Esophagus squamous epithelium (tissue), 5 donors: ENCODE data around the gene CUL5. TPM values are rescaled to one million over a fixed set of nuclear protein-coding genes. Genes with fewer than 3 reads are reported as not detected.

Source experiments
- DNase-seq: peaks from one replicate; lab custom pipeline; 2025; lab: John Stamatoyannopoulos, UW
- H3K27ac ChIP-seq, 4 donors: fragments of 200-600 bp; sonication (generic); one replicate each; pipeline ENCODE4 v1.5.1; 2016 to 2019; ENCODE audit warnings: mild to moderate bottlenecking in 1 of 4
- H3K27me3 ChIP-seq, 4 donors: fragments of 200-600 bp; sonication (generic); 1 replicate in 3 of 4; 2 replicates in 1 of 4; pipeline versions ENCODE4 v1.5.1 to v1.6.0; 2017 to 2021; ENCODE audit warnings: antibody characterized with exemption in 1 of 4
- H3K36me3 ChIP-seq, 3 donors: fragments of 200-600 bp; sonication (generic); one replicate each; pipeline ENCODE4 v1.5.1; 2016 to 2019
- H3K4me1 ChIP-seq, 3 donors: fragments of 200-600 bp; sonication (generic); one replicate each; pipeline ENCODE4 v1.5.1; 2017 to 2019
- H3K4me3 ChIP-seq, 4 donors: fragments of 200-600 bp; sonication (generic); 1 replicate in 3 of 4; 2 replicates in 1 of 4; pipeline ENCODE4 v1.5.1; 2016 to 2019; ENCODE audit warnings: mild to moderate bottlenecking in 2 of 4, moderate library complexity in 1 of 4
- H3K9me3 ChIP-seq, 3 donors: fragments of 200-600 bp; sonication (generic); one replicate each; pipeline ENCODE4 v1.5.1; 2016 to 2019
- POLR2A ChIP-seq, 4 donors: fragments of 450-650 bp; IDR thresholded peaks; one replicate each; pipeline ENCODE4 v1.6.1; 2017; ENCODE audit warnings: antibody characterized with exemption in 4 of 4, mild to moderate bottlenecking in 4 of 4, moderate library complexity in 3 of 4
- WGBS, 2 donors: methylation state at CpG; one replicate each; pipeline ENCODE4 v1.1.5; 2018; 5-methylcytosine and 5-hydroxymethylcytosine counted together
- intact Hi-C: fragments of 100-400 bp; cut with DNase I; formaldehyde crosslinking; loops from one replicate; pipeline ENCODE4 v1.15.0; 2022
- total RNA-seq, 4 donors: library from RNA; depleted of rRNA; stranded (reverse); fragments of >200 nt; gene quantifications; one replicate each; pipeline ENCODE4 v1.1.0, GENCODE V29; 2016
- TF ChIP-seq, protein P1 (sequence below), 6 experiments: fragments of 450-650 bp in 4 of 6; fragments of 200-600 bp in 2 of 6; sonication (generic) in 2 of 6; IDR thresholded peaks; one replicate each; pipeline ENCODE4 v1.5.1; 2016 to 2019; ENCODE audit warnings: antibody characterized with exemption in 6 of 6, mild to moderate bottlenecking in 4 of 6, moderate library complexity in 4 of 6
- donor health status: DM: yes; HTN: yes; CAD: no.

Gene CUL5
- 10 to 100 TPM; 19.4 to 34.3 (median 31.7) TPM for total RNA-seq

GRCh38 chr11:108008656-108009496, at the start of gene CUL5:
TSS of gene CUL5 (plus strand) at chr11:108008898. CDS start at chr11:108009349, 451 bp downstream.
- 0 to 1% methylated on average over 16 to 40 of the region's 72 CpGs for WGBS, 2 donors
- peaks cover 20 to 48% (median 27%) of the 10 kb centered on the region in 3 donors for H3K4me1 ChIP-seq
- no peaks in the 10 kb centered on the region for H3K36me3 ChIP-seq
- H3K27me3 ChIP-seq, result no peaks in the 10 kb centered on the region
- H3K27ac ChIP-seq, result peak within 1 kb of the TSS; percentile 95 to 99 (median 98)
- DNase-seq, result peak; percentile 43
- TF ChIP-seq, protein P1, sequence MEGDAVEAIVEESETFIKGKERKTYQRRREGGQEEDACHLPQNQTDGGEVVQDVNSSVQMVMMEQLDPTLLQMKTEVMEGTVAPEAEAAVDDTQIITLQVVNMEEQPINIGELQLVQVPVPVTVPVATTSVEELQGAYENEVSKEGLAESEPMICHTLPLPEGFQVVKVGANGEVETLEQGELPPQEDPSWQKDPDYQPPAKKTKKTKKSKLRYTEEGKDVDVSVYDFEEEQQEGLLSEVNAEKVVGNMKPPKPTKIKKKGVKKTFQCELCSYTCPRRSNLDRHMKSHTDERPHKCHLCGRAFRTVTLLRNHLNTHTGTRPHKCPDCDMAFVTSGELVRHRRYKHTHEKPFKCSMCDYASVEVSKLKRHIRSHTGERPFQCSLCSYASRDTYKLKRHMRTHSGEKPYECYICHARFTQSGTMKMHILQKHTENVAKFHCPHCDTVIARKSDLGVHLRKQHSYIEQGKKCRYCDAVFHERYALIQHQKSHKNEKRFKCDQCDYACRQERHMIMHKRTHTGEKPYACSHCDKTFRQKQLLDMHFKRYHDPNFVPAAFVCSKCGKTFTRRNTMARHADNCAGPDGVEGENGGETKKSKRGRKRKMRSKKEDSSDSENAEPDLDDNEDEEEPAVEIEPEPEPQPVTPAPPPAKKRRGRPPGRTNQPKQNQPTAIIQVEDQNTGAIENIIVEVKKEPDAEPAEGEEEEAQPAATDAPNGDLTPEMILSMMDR (IDR thresholded peaks at IDR 0.05), result peak; percentile 80 to 95 (median 90)
- TF ChIP-seq POLR2A (IDR thresholded peaks at IDR 0.05), result peak in 2 of 4 donors; percentile 30 to 32
- intact Hi-C loops, result no loop called here
- H3K4me3 ChIP-seq, result peak within 1 kb of the TSS; percentile 84 to 95 (median 88)
- H3K9me3 ChIP-seq, result no peaks in the 10 kb centered on the region

DNA sequence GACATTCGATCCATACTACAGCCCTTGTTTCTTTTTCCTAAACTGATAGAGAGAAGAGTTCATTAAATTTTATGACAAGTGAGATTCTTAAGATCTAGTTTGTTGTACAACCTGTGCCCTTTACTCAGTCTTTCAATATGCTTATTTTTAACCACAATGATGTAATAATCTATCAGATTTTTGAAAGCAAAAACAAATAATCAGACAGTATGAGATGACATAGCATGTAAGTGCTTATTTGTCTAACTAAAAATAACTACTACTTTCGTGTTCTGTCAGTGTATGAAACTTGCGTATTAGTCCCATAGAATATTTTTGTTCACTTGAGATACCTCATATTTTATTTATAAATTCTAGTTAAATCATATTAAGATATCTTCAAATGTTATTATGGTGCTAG, 47.2 kb upstream of the CUL5 start:
- 57 to 65% methylated on average over 3 of the region's 3 CpGs for WGBS, 2 donors
- intact Hi-C loops, result no loop called here
- no peak for DNase-seq
- Histone ChIP-seq H3K9me3 (no peaks in the 10 kb centered on the region), H3K27ac (no peak overlapping the region), H3K4me1 (peaks cover 0 to 4% (median 0%) of the 10 kb centered on the region in 3 donors), H3K36me3 (no peaks in the 10 kb centered on the region), H3K4me3 (no peak overlapping the region), H3K27me3 (peaks cover 0 to 5% (median 0%) of the 10 kb centered on the region in 4 donors)
- TF ChIP-seq POLR2A (IDR thresholded peaks at IDR 0.05), result no peak
- TF ChIP-seq, protein P1 (IDR thresholded peaks at IDR 0.05), result no peak

DNA sequence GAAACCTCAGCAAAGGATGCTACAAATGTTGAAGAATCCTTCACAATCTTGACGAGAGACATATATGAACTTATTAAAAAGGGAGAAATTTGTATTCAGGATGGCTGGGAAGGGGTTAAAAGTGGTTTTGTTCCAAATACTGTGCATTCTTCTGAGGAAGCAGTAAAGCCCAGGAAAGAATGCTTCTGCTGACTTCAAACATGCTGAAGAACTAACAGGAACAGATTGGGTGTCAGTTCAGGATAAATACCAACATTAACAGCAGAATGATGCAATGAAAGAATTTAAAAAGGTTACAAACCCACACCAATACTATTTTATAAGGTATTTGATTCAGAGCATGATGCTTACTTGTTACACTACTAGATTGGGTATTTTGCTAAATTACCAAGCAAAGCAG, 46.5 kb upstream of the CUL5 start:
- peaks cover 0 to 5% (median 0%) of the 10 kb centered on the region in 4 donors for H3K27me3 ChIP-seq
- intact Hi-C loops, result no loop called here
- peaks cover 0 to 3% (median 0%) of the 10 kb centered on the region in 3 donors for H3K4me1 ChIP-seq
- 81 to 84% methylated on average over 1 of the region's 1 CpG for WGBS, 2 donors
- no peaks in the 10 kb centered on the region for H3K36me3 ChIP-seq
- DNase-seq, result no peak
- no peak overlapping the region for H3K4me3 ChIP-seq
- H3K9me3 ChIP-seq, result no peaks in the 10 kb centered on the region
- no peak overlapping the region for H3K27ac ChIP-seq
- TF ChIP-seq, protein P1 (IDR thresholded peaks at IDR 0.05), result no peak
- TF ChIP-seq POLR2A (IDR thresholded peaks at IDR 0.05), result no peak

DNA sequence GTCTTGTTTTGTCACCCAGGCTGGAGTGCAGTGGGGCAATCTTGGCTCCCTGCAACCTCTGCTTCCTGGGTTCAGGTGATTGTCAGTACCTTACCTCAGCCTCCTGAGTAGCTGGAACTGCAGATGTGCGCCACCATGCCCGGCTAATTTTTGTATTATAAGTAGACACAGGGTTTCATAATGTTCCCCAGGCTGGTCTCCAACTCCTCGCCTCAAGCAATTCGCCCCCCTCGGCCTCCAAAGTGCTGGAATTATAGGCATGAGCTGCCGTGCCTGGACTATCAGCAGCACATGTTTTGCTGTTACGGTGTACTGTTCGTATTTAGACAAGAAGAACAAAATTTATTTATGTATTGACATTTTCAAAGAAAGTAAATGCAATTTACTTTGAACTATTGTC, 45.6 kb upstream of the CUL5 start:
- no peak overlapping the region for H3K27ac ChIP-seq
- H3K9me3 ChIP-seq, result no peaks in the 10 kb centered on the region
- whole genome bisulfite sequencing, 2 donors, result 55 to 63% methylated on average over 8 of the region's 8 CpGs

DNA sequence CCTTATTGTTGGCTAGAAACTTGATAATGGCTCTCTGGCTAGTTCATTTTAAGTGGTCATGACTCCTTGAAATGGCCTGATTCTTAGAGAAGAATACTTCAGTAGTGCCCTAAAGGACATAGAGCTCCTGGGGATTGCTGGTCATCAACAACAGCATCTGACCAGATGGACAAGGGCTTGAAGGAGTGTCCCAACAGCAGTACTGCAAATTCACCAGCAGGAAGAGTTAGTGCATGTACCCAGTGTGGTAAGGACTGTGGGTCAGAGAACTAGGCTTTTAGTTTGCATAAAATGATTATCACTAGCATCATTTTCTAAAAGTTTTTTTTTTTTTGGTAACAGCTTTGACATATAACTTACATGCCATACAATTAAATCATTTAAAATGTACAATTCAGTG, 39.5 kb upstream of the CUL5 start:
- Histone ChIP-seq H3K36me3 (no peaks in the 10 kb centered on the region), H3K27ac (no peak overlapping the region), H3K27me3 (no peaks in the 10 kb centered on the region), H3K4me3 (no peak overlapping the region), H3K4me1 (no peaks in the 10 kb centered on the region), H3K9me3 (no peaks in the 10 kb centered on the region)
- intact Hi-C loops, result no loop called here
- TF ChIP-seq POLR2A (IDR thresholded peaks at IDR 0.05), result no peak
- TF ChIP-seq, protein P1 (IDR thresholded peaks at IDR 0.05), result no peak
- no peak for DNase-seq

More for the DNA sequence above, 45.6 kb upstream of the CUL5 start:
- H3K36me3 ChIP-seq, result no peaks in the 10 kb centered on the region
- no peak for DNase-seq
- no peaks in the 10 kb centered on the region for H3K4me1 ChIP-seq
- intact Hi-C loops, result no loop called here
- no peak overlapping the region for H3K4me3 ChIP-seq
- TF ChIP-seq, protein P1 (IDR thresholded peaks at IDR 0.05), result no peak
- TF ChIP-seq POLR2A (IDR thresholded peaks at IDR 0.05), result no peak
- H3K27me3 ChIP-seq, result peaks cover 0 to 3% (median 0%) of the 10 kb centered on the region in 4 donors
